ENCODE measurements around the gene ACAN. TPM values are rescaled to one million over a fixed set of nuclear protein-coding genes. Genes with fewer than 3 reads are reported as not detected.

The ACAN gene
- total RNA-seq, 1 experiment from 2014 or later = not detected

GRCh38 chr15:88897456-88898194 lies 94.4 kb downstream of the ACAN start:
- DNase-seq = peak; percentile 75

GRCh38 chr15:88898736-88899135 lies 95.5 kb downstream of the ACAN start:
- Histone ChIP-seq H3K79me2 (ENCODE audit: low read length) (no peaks in the 10 kb centered on the region), H3K9me3 (ENCODE audit: low read length) (no peaks in the 10 kb centered on the region), H3K36me3 (ENCODE audit: insufficient read depth, low read length) (no peaks in the 10 kb centered on the region), H4K20me1 (ENCODE audit: insufficient read depth, low read depth, low read length) (no peaks in the 10 kb centered on the region), H3K4me1 (ENCODE audit: low read length) (no peaks in the 10 kb centered on the region), H3K9me2 (replicated peaks; ENCODE audit: insufficient read depth, low read length) (no peaks in the 10 kb centered on the region), H3K27ac (ENCODE audit: low read length) (no peak overlapping the region), H3K4me2 (ENCODE audit: low read depth, low read length, poor library complexity, severe bottlenecking) (no peak overlapping the region), H3K27me3 (ENCODE audit: low read length) (no peaks in the 10 kb centered on the region), H3K9ac (ENCODE audit: low read length) (no peak overlapping the region), H3K4me3 (ENCODE audit: low read length) (no peak overlapping the region), H2AFZ (ENCODE audit: low read length) (no peak overlapping the region)
- no peak for DNase-seq

More at GRCh38 chr15:88897456-88898194, 94.4 kb downstream of the ACAN start:
- Histone ChIP-seq H3K9me3 (ENCODE audit: low read length) (no peaks in the 10 kb centered on the region), H3K79me2 (ENCODE audit: low read length) (no peaks in the 10 kb centered on the region), H3K27me3 (ENCODE audit: low read length) (no peaks in the 10 kb centered on the region), H3K9me2 (replicated peaks; ENCODE audit: insufficient read depth, low read length) (no peaks in the 10 kb centered on the region), H3K4me1 (ENCODE audit: low read length) (no peaks in the 10 kb centered on the region), H3K9ac (ENCODE audit: low read length) (no peak overlapping the region), H3K4me3 (ENCODE audit: low read length) (no peak overlapping the region), H3K4me2 (ENCODE audit: low read depth, low read length, poor library complexity, severe bottlenecking) (no peak overlapping the region), H3K27ac (ENCODE audit: low read length) (no peak overlapping the region), H2AFZ (ENCODE audit: low read length) (no peak overlapping the region), H3K36me3 (ENCODE audit: insufficient read depth, low read length) (no peaks in the 10 kb centered on the region), H4K20me1 (ENCODE audit: insufficient read depth, low read depth, low read length) (no peaks in the 10 kb centered on the region)

- H3K4me1 ChIP-seq (ENCODE audit: low read length) = no peaks in the 10 kb centered on the region
Observed at GRCh38 chr15:88899251-88899650, 96.0 kb downstream of the ACAN start.

GRCh38 chr15:88900309-88900981 lies 97.2 kb downstream of the ACAN start:
- Histone ChIP-seq H3K9ac (ENCODE audit: low read length) (no peak overlapping the region), H3K4me1 (ENCODE audit: low read length) (no peaks in the 10 kb centered on the region), H3K36me3 (ENCODE audit: insufficient read depth, low read length) (no peaks in the 10 kb centered on the region), H4K20me1 (ENCODE audit: insufficient read depth, low read depth, low read length) (no peaks in the 10 kb centered on the region), H3K4me2 (ENCODE audit: low read depth, low read length, poor library complexity, severe bottlenecking) (no peak overlapping the region), H3K27me3 (ENCODE audit: low read length) (no peaks in the 10 kb centered on the region), H3K4me3 (ENCODE audit: low read length) (no peak overlapping the region), H3K9me2 (replicated peaks; ENCODE audit: insufficient read depth, low read length) (no peaks in the 10 kb centered on the region), H3K79me2 (ENCODE audit: low read length) (no peaks in the 10 kb centered on the region), H3K27ac (ENCODE audit: low read length) (no peak overlapping the region), H3K9me3 (ENCODE audit: low read length) (no peaks in the 10 kb centered on the region), H2AFZ (ENCODE audit: low read length) (no peak overlapping the region)
- DNase-seq = no peak

More at GRCh38 chr15:88899251-88899650, 96.0 kb downstream of the ACAN start:
- H3K9ac ChIP-seq (ENCODE audit: low read length) = no peak overlapping the region
- no peak overlapping the region for H3K4me3 ChIP-seq (ENCODE audit: low read length)
- no peaks in the 10 kb centered on the region for H3K9me2 ChIP-seq (replicated peaks; ENCODE audit: insufficient read depth, low read length)
- no peaks in the 10 kb centered on the region for H3K9me3 ChIP-seq (ENCODE audit: low read length)
- H3K27me3 ChIP-seq (ENCODE audit: low read length) = no peaks in the 10 kb centered on the region
- DNase-seq = no peak
- H3K27ac ChIP-seq (ENCODE audit: low read length) = no peak overlapping the region
- no peak overlapping the region for H2AFZ ChIP-seq (ENCODE audit: low read length)
- H3K4me2 ChIP-seq (ENCODE audit: low read depth, low read length, poor library complexity, severe bottlenecking) = no peak overlapping the region
- H3K36me3 ChIP-seq (ENCODE audit: insufficient read depth, low read length) = no peaks in the 10 kb centered on the region
- no peaks in the 10 kb centered on the region for H3K79me2 ChIP-seq (ENCODE audit: low read length)
- H4K20me1 ChIP-seq (ENCODE audit: insufficient read depth, low read depth, low read length) = no peaks in the 10 kb centered on the region

- Histone ChIP-seq H3K4me3 (ENCODE audit: low read length) (no peak overlapping the region), H3K4me1 (ENCODE audit: low read length) (no peaks in the 10 kb centered on the region), H3K9ac (ENCODE audit: low read length) (no peak overlapping the region), H3K27me3 (ENCODE audit: low read length) (no peaks in the 10 kb centered on the region), H3K27ac (ENCODE audit: low read length) (no peak overlapping the region), H3K36me3 (ENCODE audit: insufficient read depth, low read length) (no peaks in the 10 kb centered on the region), H3K9me2 (replicated peaks; ENCODE audit: insufficient read depth, low read length) (no peaks in the 10 kb centered on the region), H4K20me1 (ENCODE audit: insufficient read depth, low read depth, low read length) (no peaks in the 10 kb centered on the region), H2AFZ (ENCODE audit: low read length) (no peak overlapping the region), H3K4me2 (ENCODE audit: low read depth, low read length, poor library complexity, severe bottlenecking) (no peak overlapping the region), H3K9me3 (ENCODE audit: low read length) (no peaks in the 10 kb centered on the region), H3K79me2 (ENCODE audit: low read length) (no peaks in the 10 kb centered on the region)
- no peak for DNase-seq
Observed at GRCh38 chr15:88900982-88901418, 97.8 kb downstream of the ACAN start.

GRCh38 chr15:88901508-88902220 lies 98.4 kb downstream of the ACAN start:
- H3K9me2 ChIP-seq (replicated peaks; ENCODE audit: insufficient read depth, low read length) = no peaks in the 10 kb centered on the region
- H3K9me3 ChIP-seq (ENCODE audit: low read length) = no peaks in the 10 kb centered on the region
- H3K27ac ChIP-seq (ENCODE audit: low read length) = no peak overlapping the region
- H4K20me1 ChIP-seq (ENCODE audit: insufficient read depth, low read depth, low read length) = no peaks in the 10 kb centered on the region
- H3K79me2 ChIP-seq (ENCODE audit: low read length) = no peaks in the 10 kb centered on the region
- H3K4me2 ChIP-seq (ENCODE audit: low read depth, low read length, poor library complexity, severe bottlenecking) = no peak overlapping the region
- H3K36me3 ChIP-seq (ENCODE audit: insufficient read depth, low read length) = no peaks in the 10 kb centered on the region
- H3K27me3 ChIP-seq (ENCODE audit: low read length) = no peaks in the 10 kb centered on the region
- no peak overlapping the region for H3K9ac ChIP-seq (ENCODE audit: low read length)
- H2AFZ ChIP-seq (ENCODE audit: low read length) = no peak overlapping the region
- no peak for DNase-seq
- H3K4me1 ChIP-seq (ENCODE audit: low read length) = no peaks in the 10 kb centered on the region
- no peak overlapping the region for H3K4me3 ChIP-seq (ENCODE audit: low read length)

- no peak overlapping the region for H2AFZ ChIP-seq (ENCODE audit: low read length)
- H3K9ac ChIP-seq (ENCODE audit: low read length) = no peak overlapping the region
- no peak overlapping the region for H3K4me3 ChIP-seq (ENCODE audit: low read length)
- no peak overlapping the region for H3K4me2 ChIP-seq (ENCODE audit: low read depth, low read length, poor library complexity, severe bottlenecking)
- H3K4me1 ChIP-seq (ENCODE audit: low read length) = no peaks in the 10 kb centered on the region
- no peaks in the 10 kb centered on the region for H3K9me3 ChIP-seq (ENCODE audit: low read length)
- H3K27ac ChIP-seq (ENCODE audit: low read length) = no peak overlapping the region
- no peaks in the 10 kb centered on the region for H3K79me2 ChIP-seq (ENCODE audit: low read length)
- H4K20me1 ChIP-seq (ENCODE audit: insufficient read depth, low read depth, low read length) = no peaks in the 10 kb centered on the region
- H3K27me3 ChIP-seq (ENCODE audit: low read length) = no peaks in the 10 kb centered on the region
- no peaks in the 10 kb centered on the region for H3K9me2 ChIP-seq (replicated peaks; ENCODE audit: insufficient read depth, low read length)
- DNase-seq = no peak
- H3K36me3 ChIP-seq (ENCODE audit: insufficient read depth, low read length) = no peaks in the 10 kb centered on the region
Observed at GRCh38 chr15:88902221-88902835, 99.1 kb downstream of the ACAN start.

- no peaks in the 10 kb centered on the region for H3K9me3 ChIP-seq (ENCODE audit: low read length)
- no peaks in the 10 kb centered on the region for H3K9me2 ChIP-seq (replicated peaks; ENCODE audit: insufficient read depth, low read length)
- H3K4me3 ChIP-seq (ENCODE audit: low read length) = no peak overlapping the region
- no peaks in the 10 kb centered on the region for H3K36me3 ChIP-seq (ENCODE audit: insufficient read depth, low read length)
- H2AFZ ChIP-seq (ENCODE audit: low read length) = no peak overlapping the region
- no peak overlapping the region for H3K4me2 ChIP-seq (ENCODE audit: low read depth, low read length, poor library complexity, severe bottlenecking)
- H4K20me1 ChIP-seq (ENCODE audit: insufficient read depth, low read depth, low read length) = no peaks in the 10 kb centered on the region
- no peaks in the 10 kb centered on the region for H3K4me1 ChIP-seq (ENCODE audit: low read length)
- no peak for DNase-seq
- H3K79me2 ChIP-seq (ENCODE audit: low read length) = no peaks in the 10 kb centered on the region
- H3K27me3 ChIP-seq (ENCODE audit: low read length) = no peaks in the 10 kb centered on the region
- no peak overlapping the region for H3K9ac ChIP-seq (ENCODE audit: low read length)
- no peak overlapping the region for H3K27ac ChIP-seq (ENCODE audit: low read length)
Observed at GRCh38 chr15:88902846-88903245, 99.6 kb downstream of the ACAN start.
